Kasumi-1 (cell line): Measurements from ENCODE around the gene ATP13A1.
"Not testable (repeated sequence)": the region's sequence is repeated elsewhere in the genome, so short reads cannot be mapped to it uniquely, and the experiment has no call there.

Experiments
- DNase-seq, 2 experiments: peaks; one replicate each; lab custom pipeline; 2025; lab: John Stamatoyannopoulos, UW

ATP13A1 gene

DNA sequence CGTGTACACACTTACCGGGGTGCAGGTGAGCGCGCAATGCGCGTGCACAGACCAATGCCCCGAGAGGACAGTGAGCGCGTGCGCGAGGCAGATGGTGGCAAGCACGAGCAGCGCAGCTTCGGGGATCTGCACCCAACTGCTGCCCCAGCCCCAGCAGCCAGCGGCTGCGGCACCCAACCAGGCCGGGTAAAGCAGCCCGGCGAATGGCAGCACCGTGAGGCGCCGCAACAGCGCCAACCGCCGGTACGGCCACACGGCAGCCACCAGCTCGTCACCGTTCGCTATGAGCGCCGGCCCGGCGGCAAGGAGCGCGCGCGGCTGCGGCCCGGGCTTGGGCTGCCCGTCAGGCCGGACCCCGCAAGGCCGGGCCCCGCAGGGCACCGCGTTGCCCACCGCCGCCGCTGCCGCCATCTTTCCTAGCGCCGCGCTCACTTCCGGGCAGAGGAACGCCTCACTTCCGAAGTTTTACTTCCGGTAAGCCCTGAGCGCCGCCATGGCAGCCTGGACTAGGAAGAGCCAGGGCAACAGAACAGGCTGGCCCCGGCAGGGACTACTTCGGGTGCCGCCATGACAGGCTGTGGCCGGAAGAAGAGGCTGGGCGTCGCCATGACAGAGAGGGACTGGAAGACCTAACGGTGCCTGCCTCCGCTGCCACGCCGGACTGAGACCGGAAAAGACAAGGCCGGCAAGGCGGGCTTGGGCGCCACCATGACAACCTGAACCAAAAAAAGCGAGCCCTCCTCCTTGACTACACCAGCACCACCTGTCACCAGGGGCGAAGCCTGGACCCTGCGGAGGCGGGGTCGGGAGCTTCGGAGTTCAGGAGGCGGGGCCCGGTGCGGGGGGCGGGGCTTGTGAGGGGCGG, at the start of gene ATP13A1:
Gene ATP13A1, minus strand, starts transcription at position 421 of the 865 bp plus-strand sequence. Its CDS starts 10 bp downstream, at position 411.
- peak; percentile 92 for DNase-seq

GRCh38 chr19:19711934-19712828, 48.7 kb upstream of the ATP13A1 start:
- DNase-seq: no peak

- DNase-seq: no peak
Observed at GRCh38 chr19:19711306-19711933, 47.9 kb upstream of the ATP13A1 start.

GRCh38 chr19:19710506-19710905, 47.0 kb upstream of the ATP13A1 start:
- DNase-seq: no peak

DNA sequence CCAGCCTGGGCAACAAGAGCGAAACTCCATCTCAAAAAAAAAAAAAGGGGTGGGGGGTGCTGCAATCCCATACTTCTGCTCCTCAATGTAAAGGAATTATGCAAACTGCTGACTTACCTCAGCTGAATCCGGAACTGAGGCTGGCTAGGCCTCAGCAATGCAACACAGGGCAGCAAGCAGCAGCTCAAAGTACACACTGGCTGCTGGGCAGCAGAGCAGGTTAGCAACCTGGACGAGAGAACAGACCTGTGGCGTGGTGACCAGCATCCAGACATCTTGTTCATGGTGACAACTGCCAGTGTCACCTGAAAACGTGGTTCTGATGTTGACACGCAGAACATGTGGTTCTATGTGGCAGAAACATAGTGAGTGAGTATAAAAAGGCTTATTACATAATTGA, 41.4 kb upstream of the ATP13A1 start:
- DNase-seq: no peak

DNA sequence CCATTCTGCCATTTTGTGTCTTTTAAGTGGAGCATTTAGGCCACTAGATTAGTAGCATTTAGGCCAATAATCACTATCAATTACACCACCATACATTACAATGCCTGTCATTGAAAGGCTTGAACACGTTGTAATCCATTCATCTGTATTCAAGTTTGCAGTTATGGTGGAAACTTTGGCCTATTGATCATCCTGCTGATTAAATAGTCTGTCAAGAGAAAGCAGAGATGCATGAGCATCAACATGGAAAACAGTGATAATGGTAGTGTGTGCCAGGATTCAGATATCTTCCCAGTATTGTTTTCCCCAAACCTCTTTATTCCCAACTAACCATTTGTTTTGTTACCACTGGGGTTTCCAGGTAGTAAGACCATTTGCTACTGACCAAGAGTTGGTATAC, 37.0 kb upstream of the ATP13A1 start:
- not testable (repeated sequence) for DNase-seq

DNA sequence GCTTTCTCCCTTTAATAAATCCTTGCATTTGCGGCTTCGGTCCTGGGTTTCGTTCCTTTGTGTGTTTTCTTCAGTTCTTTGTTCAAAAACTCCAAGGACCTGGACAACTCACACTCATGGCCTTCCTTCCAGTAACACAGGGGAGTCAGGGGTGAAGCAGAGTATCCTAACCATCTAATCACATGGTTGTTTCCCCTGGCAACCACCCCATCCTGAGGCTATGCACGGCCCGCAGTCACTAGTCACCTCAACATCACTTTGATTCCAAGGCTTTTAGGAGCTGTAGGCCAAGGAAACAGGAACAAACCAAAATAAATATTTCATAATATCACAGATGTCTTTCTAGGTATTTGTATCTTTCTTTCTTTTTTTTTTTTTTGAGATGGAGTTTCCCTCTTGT, 34.1 kb upstream of the ATP13A1 start:
- no peak for DNase-seq

GRCh38 chr19:19696386-19696785, 32.9 kb upstream of the ATP13A1 start:
- DNase-seq: no peak

DNA sequence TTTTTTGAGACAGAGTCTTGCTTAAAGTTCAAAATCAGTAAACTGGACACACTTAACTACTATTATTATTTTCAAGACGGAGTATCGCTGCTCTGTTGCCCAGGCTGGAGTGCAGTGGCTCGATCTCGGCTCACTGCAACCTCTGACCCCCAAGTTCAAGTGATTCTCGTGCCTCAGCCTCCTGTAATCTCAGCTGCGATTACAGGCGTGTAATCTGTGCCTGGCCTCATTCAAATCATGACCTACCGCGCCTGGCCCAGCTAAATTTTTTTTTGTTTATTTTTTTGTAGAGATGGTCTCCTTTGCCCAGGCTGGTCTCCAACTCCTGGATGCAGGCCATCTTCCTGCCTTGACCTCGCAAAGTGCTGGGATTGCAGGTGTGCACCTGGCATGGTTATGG, 28.2 kb upstream of the ATP13A1 start:
- no peak for DNase-seq

DNA sequence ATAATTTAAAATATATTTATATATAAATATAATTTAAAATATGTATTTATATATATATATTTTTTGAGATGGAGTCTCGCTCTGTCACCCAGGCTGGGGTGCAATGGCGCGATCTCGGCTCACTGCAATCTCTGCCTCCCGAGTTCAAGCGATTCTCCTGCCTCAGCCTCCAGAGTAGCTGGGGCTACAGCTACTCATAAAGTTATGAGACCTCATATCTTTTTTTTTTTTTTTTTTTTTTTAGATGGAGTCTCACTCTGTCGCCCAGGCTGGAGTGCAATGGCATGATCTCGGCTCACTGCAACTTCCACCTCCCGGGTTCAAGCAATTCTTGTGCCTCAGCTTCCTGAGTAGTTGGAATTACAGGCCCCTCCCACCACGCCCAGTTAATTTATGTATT, 25.5 kb upstream of the ATP13A1 start:
- not testable (repeated sequence) for DNase-seq

GRCh38 chr19:19687090-19687489, 23.6 kb upstream of the ATP13A1 start:
- no peak for DNase-seq

DNA sequence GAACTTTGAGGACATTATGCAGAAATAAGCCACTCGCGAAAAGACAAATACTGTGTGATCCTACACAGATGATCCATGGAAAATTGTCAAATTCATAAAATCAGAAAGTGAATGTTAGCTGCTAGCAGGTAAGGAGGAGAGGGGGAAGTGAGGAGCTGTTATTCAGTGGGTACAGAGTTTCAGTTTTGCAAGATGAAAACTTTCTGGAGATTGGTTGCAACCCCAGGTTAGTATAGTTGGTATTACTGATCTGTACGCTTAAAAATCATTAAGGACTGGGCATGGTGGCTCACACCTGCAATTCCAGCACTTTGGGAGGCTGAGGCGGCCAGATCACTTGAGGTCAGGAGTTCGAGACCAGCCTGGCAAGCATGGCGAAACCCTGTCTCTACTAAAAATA, 23.1 kb upstream of the ATP13A1 start:
- DNase-seq: no peak

- DNase-seq: not testable (repeated sequence)
Observed at GRCh38 chr19:19686119-19686518, 22.6 kb upstream of the ATP13A1 start.

DNA sequence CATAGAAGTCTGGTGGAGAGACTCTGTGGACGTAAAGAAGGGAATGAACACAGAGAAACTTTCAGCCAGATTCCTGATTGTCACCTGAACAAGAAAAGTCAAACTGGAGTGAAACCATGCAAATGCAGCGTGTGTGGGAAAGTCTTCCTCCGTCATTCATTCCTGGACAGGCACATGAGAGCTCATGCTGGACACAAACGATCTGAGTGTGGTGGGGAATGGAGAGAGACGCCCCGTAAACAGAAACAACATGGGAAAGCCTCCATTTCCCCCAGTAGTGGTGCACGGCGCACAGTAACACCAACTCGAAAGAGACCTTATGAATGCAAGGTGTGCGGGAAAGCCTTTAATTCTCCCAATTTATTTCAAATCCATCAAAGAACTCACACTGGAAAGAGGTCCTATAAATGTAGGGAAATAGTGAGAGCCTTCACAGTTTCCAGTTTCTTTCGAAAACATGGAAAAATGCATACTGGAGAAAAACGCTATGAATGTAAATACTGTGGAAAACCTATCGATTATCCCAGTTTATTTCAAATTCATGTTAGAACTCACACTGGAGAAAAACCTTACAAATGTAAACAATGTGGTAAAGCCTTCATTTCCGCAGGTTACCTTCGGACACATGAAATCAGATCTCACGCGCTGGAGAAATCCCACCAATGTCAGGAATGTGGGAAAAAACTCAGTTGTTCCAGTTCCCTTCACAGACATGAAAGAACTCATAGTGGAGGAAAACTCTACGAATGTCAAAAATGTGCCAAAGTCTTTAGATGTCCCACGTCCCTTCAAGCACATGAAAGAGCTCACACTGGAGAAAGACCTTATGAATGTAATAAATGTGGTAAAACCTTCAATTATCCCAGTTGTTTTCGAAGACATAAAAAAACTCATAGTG, 15.9 kb upstream of the ATP13A1 start:
- DNase-seq: no peak

DNA sequence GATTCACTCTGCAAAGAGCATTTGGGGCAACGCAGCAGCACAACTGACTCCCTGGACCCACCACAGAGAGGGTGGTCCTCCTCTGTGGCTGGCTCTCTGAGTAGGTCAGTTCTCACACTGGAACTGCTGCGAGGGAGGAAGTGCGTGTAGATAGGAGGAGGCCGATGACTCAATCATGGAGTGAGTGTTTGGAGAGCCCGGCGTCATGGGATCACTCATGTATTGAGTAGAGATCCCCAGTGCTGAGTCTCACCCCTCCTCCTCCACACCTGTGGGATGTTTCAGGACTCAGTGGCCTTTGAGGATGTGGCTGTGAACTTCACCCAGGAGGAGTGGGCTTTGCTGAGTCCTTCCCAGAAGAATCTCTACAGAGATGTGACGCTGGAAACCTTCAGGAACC, 14.1 kb upstream of the ATP13A1 start:
- DNase-seq: no peak

DNA sequence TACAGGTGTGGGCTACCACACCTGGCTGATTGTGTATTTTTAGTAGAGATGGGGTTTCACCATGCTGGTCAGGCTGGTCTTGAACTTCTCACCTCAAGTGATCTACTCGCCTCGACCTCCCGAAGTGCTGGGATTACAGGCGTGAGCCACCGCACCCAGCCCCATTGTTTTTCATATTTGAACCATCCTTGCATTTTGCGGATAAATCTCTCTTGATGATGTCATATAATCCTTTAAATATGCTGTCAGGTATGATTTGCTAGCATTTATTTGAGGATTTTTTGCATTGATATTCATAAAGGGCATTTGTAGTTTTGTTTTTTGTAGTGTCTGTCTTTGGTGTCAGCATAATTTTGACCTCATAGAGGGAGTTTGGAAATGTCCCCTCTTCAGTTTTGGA, 10.8 kb upstream of the ATP13A1 start:
- no peak for DNase-seq

DNA sequence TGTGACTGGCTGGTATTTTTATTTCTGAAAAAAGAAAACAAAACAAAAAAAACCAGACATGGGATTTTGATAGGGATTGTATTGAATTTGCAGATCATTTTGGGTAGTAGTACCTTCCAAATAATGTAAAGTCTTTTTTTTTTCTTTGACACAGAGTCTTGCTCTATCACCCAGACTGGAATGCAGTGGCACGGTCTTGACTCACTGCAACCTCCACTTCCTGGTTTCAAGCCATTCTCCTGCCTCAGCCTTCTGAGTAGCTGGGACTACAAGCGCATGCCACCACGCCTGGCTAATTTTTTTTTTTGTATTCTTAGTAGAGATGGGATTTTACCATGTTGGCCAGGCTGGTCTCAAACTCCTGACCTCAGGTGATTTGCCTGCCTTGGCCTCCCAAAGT, 9.3 kb upstream of the ATP13A1 start:
- no peak for DNase-seq

DNA sequence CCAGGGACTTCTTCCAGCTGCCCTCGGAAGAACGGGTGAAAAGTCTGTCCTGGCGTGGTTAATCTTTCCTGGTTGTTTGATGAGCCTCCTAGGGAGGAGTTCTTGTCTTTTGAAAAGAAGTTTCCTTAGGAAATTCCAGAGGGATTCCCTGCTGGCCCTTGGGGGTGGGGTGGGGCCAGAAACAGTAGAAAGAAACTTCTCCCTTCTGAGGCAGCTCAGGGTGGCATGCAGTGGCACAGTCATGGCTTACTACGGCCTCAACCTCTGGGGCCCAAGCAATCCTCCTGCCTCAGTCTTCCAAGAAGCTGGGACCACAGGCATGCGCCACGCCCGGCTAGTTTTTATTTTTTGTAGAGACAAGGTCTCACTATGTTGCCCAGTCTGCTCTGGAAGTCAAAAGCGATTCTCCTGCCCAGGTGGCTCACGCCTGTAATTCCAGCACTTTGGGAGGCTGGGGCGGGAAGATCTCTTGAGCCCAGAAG, 6.6 kb upstream of the ATP13A1 start:
- no peak for DNase-seq

- peak; percentile 96 for DNase-seq
Observed at GRCh38 chr19:19668230-19669012, 4.9 kb upstream of the ATP13A1 start, which contains the start of gene ZNF101. Gene ZNF101 (plus strand): TSS chr19:19668839. CDS start chr19:19668964, 125 bp downstream.

GRCh38 chr19:19665420-19665948, 2.0 kb upstream of the ATP13A1 start:
- DNase-seq: not testable (repeated sequence)
